HG02840 (cell line): ENCODE results near the gene STX3.
"Not testable (repeated sequence)": the region's sequence is repeated elsewhere in the genome, so short reads cannot be mapped to it uniquely, and the experiment has no call there.

Source experiments
- ATAC-seq: cut with Tn5 transposase; IDR thresholded peaks from one replicate; pipeline ENCODE4 v1.9.1; 2021; ENCODE audit warnings: mild to moderate bottlenecking, moderate library complexity, moderate number of reproducible peaks; ENCODE audit not compliant: unreplicated experiment, low FRiP score

The STX3 gene

GRCh38 chr11:59756845-59757244 lies 1.7 kb downstream of the STX3 start:
- no peak for ATAC-seq

DNA sequence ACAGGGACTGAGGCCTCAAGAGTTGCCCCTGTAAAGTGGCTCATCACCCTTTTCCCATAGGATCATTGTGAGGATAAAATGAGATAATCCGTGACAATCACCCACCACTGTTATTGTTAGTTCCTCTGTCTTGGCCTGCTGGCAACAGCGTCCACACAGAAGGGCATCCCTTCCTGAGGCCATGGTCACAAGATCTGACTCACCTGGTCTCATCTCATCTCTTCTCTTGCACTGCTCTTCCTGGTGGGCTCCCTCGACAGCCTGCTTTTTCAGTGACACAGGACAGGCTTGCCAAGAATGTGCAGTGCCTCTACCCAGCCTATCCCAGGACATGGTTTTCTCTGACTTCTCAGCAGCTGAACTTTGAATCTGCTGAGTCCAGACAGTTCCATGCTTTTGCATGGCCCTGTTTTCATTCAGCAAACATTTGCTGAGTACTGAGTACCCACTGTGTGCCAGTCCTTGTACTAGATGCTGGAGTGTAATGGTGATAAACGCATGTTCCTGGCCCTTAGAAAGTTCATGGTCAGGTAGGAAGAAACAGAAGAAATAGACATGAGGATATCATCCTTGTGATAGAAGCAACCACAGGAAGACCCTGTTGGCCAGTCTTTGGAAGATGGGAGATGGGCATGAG lies 3.3 kb downstream of the STX3 start:
- no peak for ATAC-seq

- ATAC-seq = no peak
Measured at GRCh38 chr11:59759900-59760299, 4.7 kb downstream of the STX3 start.

DNA sequence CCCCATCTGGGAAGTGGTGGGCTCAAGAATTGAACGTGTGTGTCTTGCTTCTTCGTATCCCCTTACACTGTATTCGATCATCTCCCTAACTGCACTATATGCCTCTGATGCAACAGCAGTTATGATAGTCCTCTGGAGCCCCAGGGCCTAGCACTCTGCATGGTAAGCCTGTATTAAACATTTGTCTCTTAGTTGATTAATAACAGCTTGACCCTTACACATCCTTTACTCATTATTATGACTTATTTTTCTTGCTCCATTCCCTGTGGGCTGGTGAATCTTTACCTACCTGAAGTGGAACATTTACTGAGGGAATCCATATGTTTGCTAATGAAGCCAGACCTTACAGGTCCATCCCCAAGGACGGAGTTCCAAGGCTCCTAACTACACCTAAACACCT lies 5.6 kb downstream of the STX3 start:
- no peak for ATAC-seq

DNA sequence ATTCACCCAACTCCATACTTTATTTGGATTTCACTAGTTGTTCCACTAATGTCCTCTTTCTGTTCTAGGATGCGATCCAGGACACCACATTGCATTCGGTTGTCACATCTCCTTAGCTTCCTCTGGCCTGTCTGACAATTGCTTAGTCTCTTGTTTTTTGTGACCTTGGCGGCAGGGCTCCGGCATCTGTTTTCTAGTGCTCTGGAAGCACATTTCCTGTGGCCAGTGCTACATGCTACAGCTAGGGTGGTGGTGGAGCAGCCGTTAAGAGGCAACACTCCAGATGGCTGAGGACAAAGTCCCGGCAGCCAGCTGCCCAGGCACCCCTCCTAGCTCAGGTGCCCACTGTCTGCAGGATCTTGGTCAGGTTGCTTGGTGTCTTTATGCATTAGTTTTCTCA lies 6.8 kb downstream of the STX3 start:
- ATAC-seq = no peak

- ATAC-seq = no peak
Measured at GRCh38 chr11:59765068-59765735, 10.0 kb downstream of the STX3 start.

DNA sequence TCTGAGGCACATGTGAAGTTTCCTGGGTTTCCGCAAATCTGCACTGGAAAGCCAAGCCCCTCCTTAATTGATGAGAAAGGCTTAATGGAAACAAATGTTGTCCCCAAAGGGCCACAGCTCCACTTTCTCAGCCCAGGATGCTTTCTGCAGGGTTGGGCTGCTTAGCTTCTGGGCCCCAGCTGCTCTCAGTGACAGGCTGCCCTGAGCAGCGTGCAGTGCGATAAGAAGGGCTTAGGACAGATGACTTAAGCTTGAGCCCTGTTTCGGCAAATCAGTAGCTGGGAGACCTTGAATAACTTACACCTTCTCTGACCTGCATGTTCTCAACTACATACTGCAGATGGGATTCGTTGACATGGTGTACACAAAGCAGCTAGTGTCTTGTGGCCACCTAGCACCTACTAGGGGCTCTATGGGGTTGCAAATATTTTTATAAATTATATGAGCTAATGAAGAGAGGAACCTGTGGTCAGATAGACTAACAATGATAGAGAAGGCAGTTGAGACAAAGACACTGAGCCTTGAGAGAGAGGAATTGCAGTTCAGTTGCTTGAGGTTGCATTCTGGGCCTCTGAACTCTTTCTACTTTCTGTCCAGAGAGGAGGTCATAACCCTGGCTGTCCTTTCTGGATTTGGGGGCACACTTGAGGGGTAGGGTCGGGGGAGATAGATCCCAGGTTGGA lies 11.5 kb downstream of the STX3 start:
- no peak for ATAC-seq

DNA sequence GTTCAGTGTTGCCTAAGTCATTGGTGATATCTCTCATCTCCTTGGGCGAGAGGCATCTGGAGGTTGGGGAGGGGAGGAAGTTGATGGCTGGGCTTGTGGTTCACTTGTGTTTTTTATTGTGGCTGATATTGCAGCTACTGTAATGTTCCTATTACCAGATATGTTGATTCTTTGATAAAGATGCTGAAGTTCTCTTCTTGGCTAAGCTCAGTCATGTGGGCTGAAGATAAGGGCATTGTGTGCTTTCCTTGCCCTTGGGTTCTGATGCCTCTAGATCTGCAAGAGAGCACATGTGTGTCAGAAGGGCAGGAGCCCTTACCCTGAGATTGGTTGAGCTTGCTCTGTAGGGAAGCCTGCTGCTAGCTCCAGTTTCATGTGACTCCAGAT lies 12.0 kb downstream of the STX3 start:
- ATAC-seq = no peak

DNA sequence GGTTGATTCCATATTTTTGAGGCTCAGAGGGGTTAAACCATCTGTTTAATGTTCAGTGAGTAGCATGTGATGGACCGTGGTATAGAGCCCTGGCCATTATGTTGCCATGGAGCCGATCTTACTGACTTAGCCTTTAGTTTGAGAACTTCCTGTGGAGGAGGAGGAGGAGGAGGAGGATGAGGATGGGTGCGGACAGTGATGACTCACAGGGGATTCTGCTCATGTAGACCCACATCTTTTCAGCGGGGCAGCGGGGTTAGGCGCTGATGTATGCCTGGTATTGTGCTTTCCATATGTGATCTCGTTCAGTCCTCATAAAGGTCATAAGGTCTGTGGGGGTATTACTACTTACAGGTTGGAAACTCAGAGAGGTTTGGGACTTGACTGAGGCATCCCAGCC lies 13.9 kb downstream of the STX3 start:
- no peak for ATAC-seq

DNA sequence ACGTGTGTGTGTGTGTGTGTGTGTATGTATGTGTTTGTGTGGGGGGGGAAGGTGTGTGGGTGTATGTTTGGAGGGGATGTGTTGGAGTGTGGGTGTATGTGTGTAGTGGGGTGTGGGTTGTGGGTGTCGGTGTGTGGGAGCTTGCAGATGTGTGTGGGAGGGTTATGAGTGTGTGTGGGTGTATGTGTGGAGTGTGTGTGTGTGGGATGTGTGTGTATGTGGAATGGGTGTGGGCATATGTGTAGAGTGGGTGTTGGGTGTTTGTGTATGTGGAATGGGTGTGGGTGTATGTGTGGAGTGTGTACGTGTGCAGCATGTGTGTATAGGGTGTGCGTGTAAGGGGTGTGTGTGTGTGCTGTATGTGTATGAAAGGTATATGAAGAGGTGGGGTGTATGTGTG lies 14.7 kb downstream of the STX3 start:
- ATAC-seq = no peak

DNA sequence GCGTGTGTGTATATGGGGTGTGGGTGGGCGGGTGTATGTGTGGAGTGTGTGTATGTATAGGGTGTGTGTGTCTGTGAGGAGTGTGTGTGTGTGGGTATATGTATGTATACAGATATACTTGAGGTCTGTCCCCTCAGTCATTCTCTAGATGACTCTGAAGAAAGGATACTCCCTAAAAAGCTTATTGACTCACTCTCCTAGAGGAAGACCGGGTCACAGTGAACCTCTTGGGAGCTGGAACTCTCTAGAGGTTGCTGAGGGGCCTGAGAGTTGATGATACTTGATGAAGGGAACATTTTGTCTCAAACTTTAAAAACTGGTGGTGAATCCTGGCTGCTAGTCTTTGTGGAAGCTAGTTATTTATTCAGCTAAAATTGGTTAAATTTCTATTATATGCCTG lies 15.1 kb downstream of the STX3 start:
- no peak for ATAC-seq

GRCh38 chr11:59770869-59771268 lies 15.7 kb downstream of the STX3 start:
- no peak for ATAC-seq

- ATAC-seq = no peak
Measured at GRCh38 chr11:59771605-59772004, 16.4 kb downstream of the STX3 start.

DNA sequence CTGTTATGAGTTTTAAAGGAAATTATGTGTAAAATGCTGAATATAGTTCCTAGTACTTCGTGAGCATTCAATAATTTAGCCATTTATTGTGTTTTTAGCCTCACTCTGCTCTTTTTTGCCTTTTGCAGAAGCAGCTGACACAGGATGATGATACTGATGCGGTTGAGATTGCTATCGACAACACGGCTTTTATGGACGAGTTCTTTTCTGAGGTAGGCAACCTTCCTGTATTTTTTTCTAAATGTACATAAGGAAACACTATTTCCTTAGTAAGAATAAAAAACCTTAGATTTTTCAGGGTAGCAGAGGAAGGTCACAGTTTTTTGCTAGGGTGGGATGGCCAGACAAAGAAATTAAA lies 17.9 kb downstream of the STX3 start:
- ATAC-seq = no peak

- no peak for ATAC-seq
Measured at GRCh38 chr11:59776210-59777066, 21.3 kb downstream of the STX3 start.

DNA sequence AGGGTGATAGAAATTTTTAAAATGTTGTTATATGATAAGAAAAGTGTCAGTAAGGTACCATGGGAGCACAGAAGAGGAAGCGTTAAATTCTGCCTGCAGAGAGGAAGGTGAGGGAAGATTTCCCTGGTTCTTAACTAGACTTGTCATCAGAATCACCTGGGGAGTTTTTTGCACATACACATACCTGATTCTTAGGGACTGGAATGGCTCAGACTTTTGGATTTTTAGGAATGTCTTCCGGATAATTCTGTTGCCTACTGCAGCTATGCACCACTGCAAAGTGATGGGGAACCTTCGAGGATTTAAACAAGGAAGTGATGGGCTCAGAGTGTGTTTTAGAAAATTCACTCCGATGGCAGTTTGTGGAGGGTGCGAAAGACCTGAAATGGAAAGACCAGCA lies 21.9 kb downstream of the STX3 start:
- no peak for ATAC-seq

DNA sequence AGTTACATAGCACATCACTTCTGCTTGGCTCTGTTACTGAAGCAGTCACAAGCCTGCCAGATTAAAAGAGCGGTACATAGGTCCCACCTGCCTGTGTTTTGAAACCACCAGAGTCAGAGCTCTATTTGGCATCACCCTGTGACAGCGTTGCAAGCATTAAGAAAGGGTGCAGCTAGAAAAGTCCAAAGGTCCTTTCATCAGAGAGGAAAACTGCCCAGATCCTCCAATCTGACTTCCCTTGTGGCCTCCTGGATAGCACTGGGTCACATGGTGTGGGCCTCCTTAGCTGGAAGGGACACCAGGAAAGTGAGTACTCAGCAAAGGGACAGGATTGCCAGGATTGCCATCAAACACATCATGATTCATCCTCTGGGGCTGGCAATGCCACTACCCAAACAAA lies 22.9 kb downstream of the STX3 start:
- ATAC-seq = no peak

GRCh38 chr11:59779487-59779886 lies 24.3 kb downstream of the STX3 start:
- ATAC-seq = no peak

GRCh38 chr11:59782080-59782479 lies 26.9 kb downstream of the STX3 start:
- no peak for ATAC-seq

DNA sequence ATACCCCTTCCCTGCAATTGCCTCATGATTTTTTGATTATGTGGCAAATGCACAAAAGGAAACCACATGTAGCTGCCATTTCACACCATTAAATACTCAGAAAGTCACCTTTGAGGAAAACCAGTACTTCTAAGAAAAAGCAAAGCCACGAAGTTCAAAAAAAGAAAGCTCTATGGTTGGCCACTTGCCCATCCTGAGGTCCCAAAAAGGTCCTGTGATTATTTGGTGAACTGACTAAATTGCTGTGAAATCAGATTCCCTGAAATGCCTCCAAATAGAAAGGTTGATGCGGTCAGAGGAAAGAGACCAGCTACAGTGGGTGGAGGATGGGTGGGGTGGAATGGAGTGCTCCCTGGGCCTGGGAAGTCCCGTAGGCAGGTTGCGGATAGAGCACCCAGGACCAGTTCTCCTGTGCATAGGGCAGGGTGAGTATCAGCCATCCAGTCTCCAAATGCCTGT lies 28.5 kb downstream of the STX3 start:
- no peak for ATAC-seq

GRCh38 chr11:59784441-59784840 lies 29.3 kb downstream of the STX3 start:
- ATAC-seq = not testable (repeated sequence)
